Embryonic facial prominence (tissue), 1 donor: ENCODE data around the gene SNX30.

Experiments used
- DNase-seq: peaks from one replicate; pipeline ENCODE4 v3.0.0-alpha.2; 2016; ENCODE audit errors: extremely low spot score

SNX30 gene

GRCh38 chr9:112885324-112885723 lies 134.8 kb downstream of the SNX30 start:
- no peak for DNase-seq

DNA sequence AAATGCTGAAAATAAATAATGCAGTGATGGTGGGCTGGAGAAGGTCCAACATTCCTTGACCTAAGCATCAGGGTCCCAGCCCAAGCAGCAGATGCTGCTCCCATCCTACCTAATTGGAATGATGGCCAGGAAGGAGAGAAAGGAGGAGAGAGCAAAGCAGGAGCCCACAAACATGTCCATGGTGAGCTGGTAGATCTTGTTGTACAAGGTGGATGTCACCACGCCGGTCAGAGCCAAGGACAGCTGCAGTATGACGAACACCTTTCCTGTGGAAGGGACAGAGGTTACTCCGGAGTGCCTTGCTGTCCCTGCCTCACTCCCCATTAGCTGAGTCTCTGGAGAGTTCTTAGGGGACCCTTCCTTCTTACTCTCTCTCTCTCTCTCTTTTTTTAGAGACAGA lies 135.8 kb downstream of the SNX30 start:
- no peak for DNase-seq

DNA sequence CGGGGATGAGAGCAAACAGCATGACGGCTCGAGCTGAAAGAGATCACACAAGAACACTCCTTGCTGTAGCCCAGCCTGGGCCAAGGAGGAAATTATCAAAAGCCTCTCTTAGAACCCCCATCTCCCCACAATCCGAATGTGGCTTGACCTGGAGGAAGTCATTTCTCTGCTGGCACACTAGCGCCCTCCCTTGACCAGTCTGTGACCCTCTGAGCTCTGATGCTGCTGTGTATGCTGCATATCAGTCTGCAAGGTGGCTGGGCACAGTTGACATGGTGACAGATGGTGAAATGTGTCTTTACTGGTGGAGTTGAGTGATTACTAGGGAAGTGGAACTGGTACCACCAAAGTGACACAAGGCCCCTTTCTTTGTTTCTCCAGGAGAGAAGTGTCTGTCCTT lies 136.8 kb downstream of the SNX30 start:
- DNase-seq: no peak

GRCh38 chr9:112890106-112891081 lies 139.8 kb downstream of the SNX30 start, which contains the start of gene SLC46A2:
TSS of gene SLC46A2 (minus strand) at chr9:112890876. CDS start at chr9:112890681, 195 bp downstream.
- DNase-seq: no peak

GRCh38 chr9:112891521-112891920 lies 141.0 kb downstream of the SNX30 start:
- DNase-seq: no peak

DNA sequence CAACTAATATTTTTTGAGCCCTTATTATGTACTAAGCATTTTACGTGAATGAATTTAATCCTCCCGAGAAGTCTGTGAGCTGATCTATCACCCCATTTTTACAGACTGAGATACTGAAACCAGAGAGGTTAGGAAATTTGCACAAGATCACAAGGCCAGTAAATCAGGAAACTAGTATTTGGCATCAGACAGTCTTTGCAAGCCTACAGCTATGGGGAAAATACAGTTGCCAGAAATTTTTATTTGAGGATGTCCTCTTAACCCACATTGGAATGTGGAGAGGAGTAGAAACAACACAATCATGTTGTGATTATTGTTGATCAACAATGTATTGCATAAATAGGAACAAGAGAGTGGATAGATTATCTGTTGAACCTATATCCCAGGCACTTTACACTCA lies 142.4 kb downstream of the SNX30 start:
- DNase-seq: no peak

- no peak for DNase-seq
Measured at GRCh38 chr9:112894041-112894440, 143.5 kb downstream of the SNX30 start.

GRCh38 chr9:112894699-112895098 lies 144.1 kb downstream of the SNX30 start:
- DNase-seq: no peak

DNA sequence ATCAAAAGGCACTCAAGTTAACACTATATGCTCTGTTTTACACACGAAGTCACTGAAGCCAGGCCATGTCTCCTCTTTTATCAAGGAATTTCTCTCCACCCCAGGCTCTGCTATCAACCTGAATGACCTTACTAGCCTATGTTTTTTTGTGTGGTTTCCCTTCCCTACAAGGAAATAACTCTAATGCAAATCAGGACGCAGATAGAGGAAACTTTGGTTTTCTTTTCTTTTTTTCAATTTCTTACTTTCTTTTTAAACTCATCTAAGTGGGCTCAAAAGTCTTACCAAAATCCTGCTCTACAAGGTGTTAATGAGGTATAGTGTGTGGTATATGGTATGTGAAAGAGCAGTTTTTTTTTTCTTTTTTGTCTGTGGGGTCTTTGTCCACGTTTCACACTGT lies 145.6 kb downstream of the SNX30 start:
- DNase-seq: no peak

GRCh38 chr9:112898872-112899311 lies 148.3 kb downstream of the SNX30 start:
- DNase-seq: no peak

DNA sequence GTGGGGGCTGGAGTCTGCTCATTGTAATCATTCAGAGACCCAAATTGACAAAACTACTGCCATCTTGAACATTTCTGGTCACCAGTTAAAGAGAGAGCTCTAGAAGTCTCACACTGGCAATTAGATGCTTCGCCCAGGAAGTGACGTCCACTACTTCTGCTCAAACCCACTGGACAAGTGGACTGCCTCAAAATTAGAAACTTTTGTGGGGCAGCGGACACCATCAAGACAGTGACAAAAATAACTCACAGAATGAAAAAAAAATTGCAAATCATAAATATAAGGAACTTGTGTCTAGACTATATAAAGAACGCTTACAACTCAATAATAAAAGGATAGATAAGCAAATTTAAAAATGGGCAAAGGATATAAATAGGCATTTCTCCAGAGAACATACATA lies 149.9 kb downstream of the SNX30 start:
- no peak for DNase-seq

DNA sequence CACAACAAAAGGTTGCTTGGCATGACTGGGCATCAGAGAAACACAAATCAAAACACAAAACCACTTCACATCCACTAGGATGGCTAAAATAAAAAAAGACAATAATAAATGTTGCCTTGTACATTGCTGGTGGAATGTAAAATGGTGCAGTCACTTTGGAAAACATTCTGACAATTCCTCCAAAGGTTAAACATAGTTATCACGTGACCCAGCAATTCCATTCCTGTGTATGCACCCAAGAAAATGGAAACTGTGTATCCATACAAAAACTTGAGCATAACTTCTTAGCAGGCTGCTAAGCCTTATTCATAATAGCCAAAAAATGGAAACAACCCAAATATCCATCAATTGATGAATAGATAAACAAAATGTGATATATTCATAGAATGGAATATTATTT lies 150.3 kb downstream of the SNX30 start:
- DNase-seq: no peak

DNA sequence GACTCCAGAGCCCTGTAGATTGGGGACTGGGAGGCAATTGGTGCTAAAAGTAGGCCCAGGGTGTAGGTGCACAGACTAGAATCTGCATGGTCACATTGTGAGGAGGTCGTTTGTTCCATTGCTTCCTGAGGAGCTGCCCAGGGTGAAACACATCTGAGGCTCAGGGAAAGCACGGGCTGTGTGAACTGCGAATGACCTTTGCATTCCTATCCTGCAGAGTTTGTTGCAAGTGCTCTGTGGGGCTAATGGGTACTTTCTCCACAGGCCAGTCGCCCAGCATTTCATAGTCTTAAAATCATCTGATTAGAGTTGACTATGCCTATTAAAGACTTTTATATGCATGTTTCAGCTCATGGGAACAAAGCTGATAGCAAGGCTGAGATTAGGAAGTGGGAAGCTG lies 154.5 kb downstream of the SNX30 start:
- no peak for DNase-seq

DNA sequence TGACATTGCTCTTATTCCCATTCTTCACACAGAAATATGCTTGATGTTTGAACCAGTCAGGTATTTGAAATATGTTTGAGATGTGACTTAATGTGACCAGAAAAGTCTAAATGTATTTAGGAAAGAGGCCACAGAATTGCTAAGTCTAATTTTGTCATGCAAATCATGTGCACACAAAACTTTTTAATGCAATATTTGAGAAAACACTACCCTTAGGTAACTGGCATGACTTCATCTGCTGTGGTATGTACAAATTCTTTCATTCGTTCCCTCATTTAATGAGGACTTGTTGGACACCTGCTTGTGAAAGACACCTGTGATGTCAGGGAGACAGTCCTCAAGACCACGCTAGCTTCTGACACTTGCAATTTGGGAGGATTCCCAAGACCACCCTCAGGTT lies 161.2 kb downstream of the SNX30 start:
- DNase-seq: no peak

- no peak for DNase-seq
Measured at GRCh38 chr9:112912636-112913035, 162.1 kb downstream of the SNX30 start.

DNA sequence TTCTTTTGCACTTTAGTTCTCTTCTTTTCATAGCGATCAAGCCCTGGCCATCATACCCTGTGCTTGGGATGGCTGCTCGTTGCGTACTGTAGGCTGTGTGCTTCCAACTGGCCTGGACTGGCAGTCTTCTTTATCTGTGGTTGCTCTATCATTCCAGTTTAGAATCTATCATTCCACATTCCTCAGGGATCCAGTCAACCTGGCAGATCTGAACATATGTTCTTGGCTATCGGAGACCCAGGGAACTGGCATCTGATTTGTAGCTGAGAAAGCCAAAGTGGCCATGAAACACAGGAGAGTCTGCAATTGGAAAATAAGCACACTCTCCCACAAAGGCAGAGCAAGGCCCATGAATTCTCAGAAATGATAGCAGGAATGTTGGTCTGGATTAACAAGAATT lies 162.8 kb downstream of the SNX30 start:
- DNase-seq: no peak

GRCh38 chr9:112914524-112914923 lies 164.0 kb downstream of the SNX30 start:
- DNase-seq: no peak

- DNase-seq: no peak
Measured at GRCh38 chr9:112917047-112917986, 166.8 kb downstream of the SNX30 start.

DNA sequence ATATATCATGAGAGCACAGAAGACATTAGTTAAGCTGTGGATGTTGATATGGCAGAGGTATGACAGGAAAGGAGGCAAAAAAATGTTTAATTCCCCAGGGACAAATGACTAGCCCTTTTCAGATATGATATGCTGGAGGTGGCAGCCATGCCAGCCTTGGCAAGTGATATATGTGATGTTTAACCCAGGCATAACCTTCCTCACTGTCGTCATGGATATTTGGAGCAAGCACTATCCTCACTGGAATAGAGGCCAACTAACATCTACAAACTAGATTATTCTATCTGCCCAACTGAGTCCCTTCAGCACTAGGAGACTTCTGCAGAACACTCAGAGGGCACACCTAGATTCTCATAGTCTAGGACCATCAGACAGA lies 167.4 kb downstream of the SNX30 start:
- DNase-seq: no peak

GRCh38 chr9:112921549-112921948 lies 171.0 kb downstream of the SNX30 start:
- no peak for DNase-seq
